Measurements from ENCODE around the gene PRRT1B.

DNA sequence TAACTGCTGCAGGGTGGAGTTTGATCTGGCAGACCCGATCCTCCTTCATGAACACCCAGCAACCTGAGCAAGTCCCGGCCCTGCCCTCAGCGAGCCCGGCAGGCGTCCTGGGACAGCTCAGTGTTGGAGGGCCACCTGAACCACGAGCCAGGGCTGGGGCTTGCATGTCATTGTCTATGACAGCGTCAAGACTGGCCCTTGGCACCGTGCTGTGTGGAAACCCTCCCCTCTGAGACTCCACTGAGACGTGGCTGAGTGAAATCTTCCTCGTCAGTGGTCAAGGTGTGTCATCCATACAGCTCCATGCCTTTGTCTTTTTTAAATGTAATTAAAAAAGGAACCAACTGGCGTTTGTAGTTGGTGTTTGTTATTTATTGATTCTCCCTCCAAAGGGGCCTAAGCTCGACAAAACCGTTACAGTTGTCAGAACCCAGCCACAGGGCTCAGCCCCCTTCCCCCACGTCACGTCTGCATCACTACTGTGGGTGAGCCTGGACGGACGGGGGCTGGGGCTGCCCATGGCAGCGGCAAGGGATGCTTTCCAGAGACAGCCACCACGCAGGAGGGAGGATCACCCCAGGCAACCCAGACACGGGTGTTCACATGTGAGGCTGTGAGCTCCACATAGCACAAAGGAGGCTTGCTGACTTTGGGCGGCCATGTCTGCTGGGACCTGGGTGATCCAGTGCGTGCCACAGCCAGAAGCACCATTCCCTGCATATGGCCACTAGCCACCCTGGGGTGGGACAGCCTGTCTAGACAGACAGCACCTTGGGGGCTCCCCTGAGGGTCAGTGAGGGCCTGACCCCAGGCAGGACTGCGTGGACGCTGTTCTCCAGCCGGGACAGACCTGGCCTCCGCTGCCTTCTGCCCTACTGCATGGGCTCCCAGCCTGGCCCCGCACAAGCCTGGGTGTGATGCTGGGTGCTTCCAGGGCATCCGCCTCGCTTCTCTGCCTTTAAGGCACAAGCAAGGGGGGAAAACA is 21.6 kb upstream of the PRRT1B start:
- TF ChIP-seq EP300 (IDR thresholded peaks at IDR 0.05) (no peak), POLR2A (IDR thresholded peaks at IDR 0.05) (no peak)
